ENCODE measurements around the gene MSGN1. TPM values are rescaled to one million over a fixed set of nuclear protein-coding genes. Genes with fewer than 3 reads are reported as not detected.

MSGN1 gene
- total and polyA plus RNA-seq, 2 of the 8 experiments (the other 6 are each of a cell fraction or from before 2014, with no cell fraction given), result not detected

GRCh38 chr2:17846676-17847075, 30.4 kb downstream of the MSGN1 start (continued):
- TF ChIP-seq HDAC2 (IDR thresholded peaks at IDR 0.05; ENCODE audit: borderline replicate concordance in 1 of 2, low read depth in 2 of 2, low read length in 2 of 2), result no peak
- no peak for TF ChIP-seq EP300 (IDR thresholded peaks at IDR 0.05; ENCODE audit: borderline replicate concordance in 1 of 2, low read depth in 2 of 2, low read length in 2 of 2)
- TF ChIP-seq CBX5 (IDR thresholded peaks at IDR 0.05; ENCODE audit: low read depth, low read length), result no peak

All from H1 (cell line).